GM12801 (cell line): ENCODE measurements around the gene ATP9B.

ENCODE experiments used
- TF ChIP-seq, protein P1 (sequence below): IDR thresholded peaks from one replicate; pipeline ENCODE4 v1.5.1; 2011; ENCODE audit warnings: control low read depth; ENCODE audit not compliant: insufficient read length; ENCODE audit errors: extremely low read depth

Gene ATP9B

DNA sequence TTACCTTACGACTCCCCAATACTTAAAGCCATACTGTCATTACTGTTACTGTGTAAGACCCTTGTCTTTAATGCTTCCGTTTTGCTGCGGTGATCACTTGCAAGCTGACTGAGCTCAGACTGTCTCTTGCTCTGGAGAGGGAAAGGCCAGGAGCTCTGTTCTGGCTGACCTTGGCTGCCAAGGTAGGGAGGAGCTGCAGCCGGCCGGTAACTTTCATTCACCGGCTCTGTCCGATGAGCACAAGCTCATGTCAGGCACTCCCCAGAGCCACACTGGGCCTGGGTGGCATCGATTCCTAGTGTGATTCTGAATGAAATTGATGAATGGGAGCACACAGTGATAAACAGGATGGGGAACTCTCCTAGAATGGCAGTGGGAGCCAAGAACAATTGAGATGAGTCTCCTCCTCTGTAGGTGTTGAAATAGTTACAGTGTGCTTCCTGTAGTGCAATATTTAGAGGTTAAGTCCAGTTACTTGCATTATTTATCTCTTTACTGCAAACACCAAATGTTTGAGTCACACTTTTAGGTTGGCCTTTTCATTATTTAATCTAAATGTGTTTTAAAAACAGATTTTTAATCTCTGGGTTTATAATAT lies 100.9 kb downstream of the ATP9B start:
- TF ChIP-seq, protein P1, sequence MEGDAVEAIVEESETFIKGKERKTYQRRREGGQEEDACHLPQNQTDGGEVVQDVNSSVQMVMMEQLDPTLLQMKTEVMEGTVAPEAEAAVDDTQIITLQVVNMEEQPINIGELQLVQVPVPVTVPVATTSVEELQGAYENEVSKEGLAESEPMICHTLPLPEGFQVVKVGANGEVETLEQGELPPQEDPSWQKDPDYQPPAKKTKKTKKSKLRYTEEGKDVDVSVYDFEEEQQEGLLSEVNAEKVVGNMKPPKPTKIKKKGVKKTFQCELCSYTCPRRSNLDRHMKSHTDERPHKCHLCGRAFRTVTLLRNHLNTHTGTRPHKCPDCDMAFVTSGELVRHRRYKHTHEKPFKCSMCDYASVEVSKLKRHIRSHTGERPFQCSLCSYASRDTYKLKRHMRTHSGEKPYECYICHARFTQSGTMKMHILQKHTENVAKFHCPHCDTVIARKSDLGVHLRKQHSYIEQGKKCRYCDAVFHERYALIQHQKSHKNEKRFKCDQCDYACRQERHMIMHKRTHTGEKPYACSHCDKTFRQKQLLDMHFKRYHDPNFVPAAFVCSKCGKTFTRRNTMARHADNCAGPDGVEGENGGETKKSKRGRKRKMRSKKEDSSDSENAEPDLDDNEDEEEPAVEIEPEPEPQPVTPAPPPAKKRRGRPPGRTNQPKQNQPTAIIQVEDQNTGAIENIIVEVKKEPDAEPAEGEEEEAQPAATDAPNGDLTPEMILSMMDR: no peak

GRCh38 chr18:79173742-79174141 lies 104.5 kb downstream of the ATP9B start:
- TF ChIP-seq, protein P1: no peak

DNA sequence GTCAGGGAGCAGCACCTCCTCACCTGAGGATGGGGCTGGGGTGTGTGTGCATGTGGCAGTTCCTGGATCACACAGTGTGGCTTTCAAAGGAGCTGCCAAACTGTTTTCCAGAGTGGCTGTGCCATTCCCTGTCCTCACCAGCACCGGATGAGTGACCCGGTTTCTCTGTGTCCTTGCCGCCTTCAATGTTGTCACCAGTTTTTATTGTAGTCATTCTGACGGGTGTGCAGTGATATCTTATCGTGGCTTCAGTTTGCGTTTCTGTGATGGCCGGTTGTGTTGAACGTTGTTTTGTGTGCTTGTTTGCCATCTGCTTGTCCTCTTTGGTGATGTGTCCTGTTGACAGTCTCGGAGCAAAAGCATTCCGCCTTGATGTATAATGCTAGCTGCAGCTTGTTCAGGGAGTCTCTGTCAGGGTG lies 108.9 kb downstream of the ATP9B start:
- TF ChIP-seq, protein P1: no peak

DNA sequence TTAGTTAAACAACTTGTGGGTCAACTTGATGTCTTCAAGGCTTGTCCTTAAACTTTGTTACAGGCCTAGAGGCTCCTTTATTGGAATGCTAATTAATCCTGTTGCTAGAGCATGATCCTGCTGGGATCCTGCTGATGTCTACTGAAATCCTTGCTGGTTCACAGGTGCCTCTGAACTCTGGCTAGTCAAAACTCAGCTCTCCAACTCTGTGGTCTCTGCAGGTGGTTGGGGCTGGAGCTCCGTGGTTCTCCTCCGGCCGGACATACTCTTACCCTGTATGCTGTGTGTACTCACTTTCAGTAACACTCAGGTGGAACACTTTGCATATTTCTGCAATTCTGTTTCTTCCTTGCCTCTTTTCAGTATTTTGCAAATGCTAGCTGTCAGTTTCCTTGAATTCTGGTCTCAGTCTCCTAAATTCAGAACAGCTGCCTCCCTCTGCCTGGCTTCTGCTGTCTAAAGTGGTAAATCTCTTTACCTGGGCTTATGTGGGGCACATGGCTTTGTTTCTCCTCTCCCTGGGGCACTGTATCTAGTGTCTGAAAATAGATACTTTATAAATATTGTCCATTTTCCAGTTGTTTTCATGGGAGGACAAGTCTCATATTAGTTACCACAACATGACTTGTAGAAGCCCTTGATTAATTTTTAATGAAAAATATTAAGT lies 113.0 kb downstream of the ATP9B start:
- TF ChIP-seq, protein P1: no peak

- TF ChIP-seq, protein P1: no peak
These were observed 116.5 kb downstream of the ATP9B start for GRCh38 chr18:79185648-79186047.

GRCh38 chr18:79186649-79187048 lies 117.5 kb downstream of the ATP9B start:
- TF ChIP-seq, protein P1: no peak

- TF ChIP-seq, protein P1: no peak
These were observed 118.5 kb downstream of the ATP9B start for GRCh38 chr18:79187532-79188277.
